ENCODE results near the gene CCIN.

DNA sequence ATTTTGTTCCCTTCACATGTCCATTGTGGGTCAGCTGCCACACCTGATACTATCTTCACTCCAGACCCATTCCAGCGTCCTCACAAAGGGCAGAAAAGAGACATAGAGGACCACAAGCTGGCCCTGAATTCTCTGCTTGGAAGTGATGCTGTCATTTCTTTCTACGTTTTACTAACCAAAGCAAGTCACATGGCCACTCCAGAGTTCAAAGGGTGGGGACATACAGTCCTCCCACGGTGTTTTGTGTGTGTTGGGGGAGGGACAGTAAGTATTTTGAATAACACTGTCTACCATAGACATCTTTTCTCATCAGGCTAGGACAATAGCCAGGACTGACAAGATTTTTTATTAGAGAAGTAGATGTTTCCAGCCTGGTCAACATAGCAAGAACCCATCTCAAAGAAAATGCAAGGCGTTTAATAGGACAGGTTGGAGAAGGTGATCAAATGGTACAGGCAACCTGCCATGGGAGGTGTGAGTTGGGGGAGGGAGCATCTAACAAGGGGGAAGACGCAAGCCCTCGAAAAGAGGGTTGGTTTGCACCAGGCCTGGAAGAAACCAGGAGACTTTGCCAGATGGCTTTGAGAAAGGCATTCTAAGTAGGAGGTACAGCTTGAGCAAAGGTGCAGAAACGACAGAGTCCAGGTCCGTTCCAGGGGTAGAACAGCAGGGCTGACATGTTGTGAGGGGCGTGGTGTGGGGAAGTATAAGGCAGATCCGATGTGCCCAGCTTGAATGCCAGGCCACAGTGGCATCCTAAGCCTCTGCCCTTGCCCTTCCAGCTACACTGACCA lies 43.9 kb upstream of the CCIN start:
- TF ChIP-seq ZNF274 (IDR thresholded peaks at IDR 0.05; ENCODE audit: low read depth, low read length) (no peak), YY1 (IDR thresholded peaks at IDR 0.05; ENCODE audit: insufficient read depth, insufficient read length) (no peak), SUZ12 (IDR thresholded peaks at IDR 0.05; ENCODE audit: extremely low read depth, insufficient read depth, insufficient read length) (no peak)
